H1 (cell line): ENCODE results near the gene RANBP3L. TPM values are rescaled to one million over a fixed set of nuclear protein-coding genes. Genes with fewer than 3 reads are reported as not detected.

Source experiments
- CTCF ChIA-PET: fragments of 300-600 bp; sonication (Branson Sonifier 250); formaldehyde crosslinking; loops from one replicate; lab custom pipeline; 2021; ENCODE audit not compliant: partially characterized antibody; lab: Charles Lee
- POLR2A ChIA-PET: fragments of 300-600 bp; sonication (Branson Sonifier 250); formaldehyde crosslinking; loops from one replicate; lab custom pipeline; 2021; ENCODE audit warnings: inconsistent platforms; ENCODE audit not compliant: partially characterized antibody; lab: Charles Lee
- DNase-seq, 2 experiments: peaks; one replicate each; pipeline versions ENCODE4 v3.0.0 to v3.0.0-alpha.2; 2010 to 2022; ENCODE audit warnings: low spot score in 2 of 2, low read depth in 1 of 2, mixed read lengths in 1 of 2
- FAIRE-seq: peaks from 2 replicates; lab custom pipeline; 2011; peaks lifted over from hg19 to GRCh38; lab: Jason Lieb, UNC
- H2AFZ ChIP-seq: 2 replicates; pipeline ENCODE4 v1.8.1; 2012; ENCODE audit warnings: low read length, inconsistent platforms
- H2AK5ac ChIP-seq: 2 replicates; pipeline ENCODE4 v1.6.1; 2013; ENCODE audit warnings: low read depth, low read length
- H2BK120ac ChIP-seq: replicated peaks from 2 replicates; pipeline ENCODE3; 2013; ENCODE audit warnings: low read depth, low read length, inconsistent platforms
- H2BK12ac ChIP-seq: 2 replicates; pipeline ENCODE4 v1.6.1; 2013; ENCODE audit warnings: low read depth, low read length
- H2BK15ac ChIP-seq: 2 replicates; pipeline ENCODE4 v1.6.1; 2013; ENCODE audit warnings: low read length
- H2BK20ac ChIP-seq: 2 replicates; pipeline ENCODE4 v1.6.1; 2013; ENCODE audit warnings: low read length
- H2BK5ac ChIP-seq: 2 replicates; pipeline ENCODE4 v1.6.1; 2013; ENCODE audit warnings: low read depth, low read length
- H3K14ac ChIP-seq: 2 replicates; pipeline ENCODE4 v1.6.1; 2013; ENCODE audit warnings: inconsistent platforms; ENCODE audit not compliant: insufficient read length
- H3K18ac ChIP-seq: 2 replicates; pipeline ENCODE4 v1.6.1; 2013; ENCODE audit warnings: low read length; ENCODE audit errors: extremely low read depth
- H3K23ac ChIP-seq: 2 replicates; pipeline ENCODE4 v1.6.1; 2013; ENCODE audit warnings: inconsistent platforms; ENCODE audit not compliant: insufficient read length
- H3K23me2 ChIP-seq: 2 replicates; pipeline ENCODE4 v1.6.1; 2013; ENCODE audit warnings: low read depth, low read length
- H3K27ac ChIP-seq: 2 replicates; pipeline ENCODE4 v1.6.1; 2011; ENCODE audit warnings: low read depth, low read length, inconsistent platforms
- H3K27me3 ChIP-seq, 4 experiments: replicated peaks in 1 of 4; 1 replicate in 1 of 4; 2 replicates in 3 of 4; pipeline versions ENCODE4 v1.6.1 to v1.8.1; 2011 to 2013; ENCODE audit warnings: low read length in 3 of 4, mild to moderate bottlenecking in 3 of 4, inconsistent platforms in 2 of 4, mixed read lengths in 2 of 4, moderate library complexity in 1 of 4; ENCODE audit not compliant: control insufficient read depth in 3 of 4, insufficient read depth in 3 of 4; ENCODE audit errors: extremely low read depth in 1 of 4
- H3K36me3 ChIP-seq, 4 experiments: 2 replicates each; pipeline versions ENCODE4 v1.6.1 to v1.8.1; 2011 to 2013; ENCODE audit warnings: mild to moderate bottlenecking in 4 of 4, low read length in 3 of 4, moderate library complexity in 2 of 4, control low read depth in 1 of 4, inconsistent platforms in 1 of 4; ENCODE audit not compliant: insufficient read depth in 4 of 4, control insufficient read depth in 2 of 4
- H3K4ac ChIP-seq: replicated peaks from 2 replicates; pipeline ENCODE3; 2013; ENCODE audit warnings: low read length, low read depth, mixed read lengths, inconsistent platforms; ENCODE audit not compliant: insufficient read length
- H3K4me1 ChIP-seq, 4 experiments: replicated peaks in 1 of 4; 1 replicate in 1 of 4; 2 replicates in 3 of 4; pipeline versions ENCODE4 v1.6.1 to v1.8.1; 2011 to 2013; ENCODE audit warnings: low read length in 3 of 4, inconsistent platforms in 2 of 4, mixed read lengths in 1 of 4; ENCODE audit not compliant: insufficient read depth in 4 of 4, control insufficient read depth in 3 of 4
- H3K4me2 ChIP-seq, 2 experiments: 2 replicates each; pipeline versions ENCODE4 v1.6.1 to v1.8.1; 2011 to 2013; ENCODE audit warnings: low read depth in 2 of 2, low read length in 2 of 2, control low read depth in 1 of 2, inconsistent platforms in 1 of 2, mild to moderate bottlenecking in 1 of 2; ENCODE audit not compliant: insufficient read depth in 1 of 2
- H3K4me3 ChIP-seq, 4 experiments: fragments of 200-600, 300-600 bp in 1 of 4; sonication (generic), shearing (Covaris generic), sonication (Bioruptor Twin) in 1 of 4; 2 replicates each; pipeline versions ENCODE4 v1.5.1 to v1.8.1; 2011 to 2016; ENCODE audit warnings: low read length in 4 of 4, low read depth in 3 of 4, control low read depth in 2 of 4, inconsistent platforms in 2 of 4, mild to moderate bottlenecking in 2 of 4, mixed read lengths in 1 of 4, moderate library complexity in 1 of 4; ENCODE audit not compliant: insufficient read depth in 2 of 4; ENCODE audit errors: extremely low read depth in 1 of 4
- H3K56ac ChIP-seq: replicated peaks from 2 replicates; pipeline ENCODE3; 2013; ENCODE audit warnings: low read depth, mild to moderate bottlenecking, mixed read lengths, low read length, inconsistent platforms; ENCODE audit not compliant: insufficient read length
- H3K79me1 ChIP-seq: 2 replicates; pipeline ENCODE4 v1.6.1; 2013; ENCODE audit warnings: low read depth, low read length, control low read depth
- H3K79me2 ChIP-seq, 2 experiments: 2 replicates each; pipeline versions ENCODE4 v1.6.1 to v1.8.1; 2012 to 2013; ENCODE audit warnings: low read length in 2 of 2, mild to moderate bottlenecking in 2 of 2, inconsistent platforms in 1 of 2; ENCODE audit not compliant: insufficient read depth in 2 of 2, control insufficient read depth in 1 of 2
- H3K9ac ChIP-seq, 4 experiments: replicated peaks in 1 of 4; 1 replicate in 1 of 4; 2 replicates in 3 of 4; pipeline versions ENCODE4 v1.6.1 to v1.8.1; 2011 to 2013; ENCODE audit warnings: low read depth in 3 of 4, low read length in 3 of 4, control low read depth in 2 of 4, mild to moderate bottlenecking in 2 of 4, moderate library complexity in 2 of 4, inconsistent platforms in 1 of 4; ENCODE audit errors: extremely low read depth in 1 of 4
- H3K9me3 ChIP-seq, 2 experiments: 2 replicates each; pipeline versions ENCODE4 v1.6.1 to v1.8.1; 2012 to 2013; ENCODE audit warnings: mild to moderate bottlenecking in 2 of 2, moderate library complexity in 2 of 2, control low read depth in 1 of 2, inconsistent platforms in 1 of 2, low read depth in 1 of 2, low read length in 1 of 2, mixed read lengths in 1 of 2; ENCODE audit not compliant: insufficient read depth in 2 of 2
- H4K20me1 ChIP-seq, 2 experiments: replicated peaks in 1 of 2; 2 replicates each; pipeline versions ENCODE3 to v1.8.1; 2011 to 2013; ENCODE audit warnings: inconsistent platforms in 2 of 2, low read length in 2 of 2, mild to moderate bottlenecking in 1 of 2; ENCODE audit not compliant: insufficient read depth in 2 of 2, control insufficient read depth in 1 of 2
- H4K5ac ChIP-seq: 2 replicates; pipeline ENCODE4 v1.6.1; 2013; ENCODE audit warnings: low read length, low read depth, mixed read lengths, inconsistent platforms; ENCODE audit not compliant: insufficient read length
- H4K8ac ChIP-seq: 2 replicates; pipeline ENCODE4 v1.8.0; 2013; ENCODE audit warnings: mild to moderate bottlenecking, moderate library complexity, low read length, inconsistent platforms; ENCODE audit not compliant: insufficient read depth; ENCODE audit errors: extremely low read depth
- H4K91ac ChIP-seq: replicated peaks from 2 replicates; pipeline ENCODE3; 2013; ENCODE audit warnings: low read length, mixed read lengths, inconsistent platforms; ENCODE audit not compliant: insufficient read length
- BACH1 ChIP-seq: IDR thresholded peaks from 2 replicates; pipeline ENCODE4 v1.6.1; 2012; ENCODE audit warnings: low read length, improper control_type of control experiment
- CEBPB ChIP-seq: IDR thresholded peaks from 2 replicates; pipeline ENCODE4 v1.6.1; 2012; ENCODE audit warnings: low read depth, low read length
- CREB1 ChIP-seq: IDR thresholded peaks from 2 replicates; pipeline ENCODE4 v1.6.1; 2012; ENCODE audit warnings: inconsistent platforms
- CTBP2 ChIP-seq: IDR thresholded peaks from 2 replicates; pipeline ENCODE4 v1.7.0; 2011; ENCODE audit warnings: borderline replicate concordance, mild to moderate bottlenecking, moderate library complexity, mixed read lengths, low read length; ENCODE audit not compliant: insufficient read depth, insufficient read length
- GTF2F1 ChIP-seq: IDR thresholded peaks from 2 replicates; pipeline ENCODE4 v1.6.1; 2012; ENCODE audit warnings: low read depth, low read length, improper control_type of control experiment, borderline replicate concordance
- MAFK ChIP-seq: IDR thresholded peaks from 2 replicates; pipeline ENCODE4 v1.6.1; 2012; ENCODE audit warnings: low read depth, mild to moderate bottlenecking, improper control_type of control experiment, low read length
- MAX ChIP-seq: IDR thresholded peaks from 2 replicates; pipeline ENCODE4 v1.6.1; 2012; ENCODE audit warnings: inconsistent platforms
- PHF8 ChIP-seq: fragments of 200-600 bp; sonication (generic); conservative IDR thresholded peaks from 2 replicates; pipeline ENCODE4 v1.7.1; 2012; ENCODE audit warnings: low read depth, mild to moderate bottlenecking, inconsistent platforms, low read length, moderate library complexity
- RFX5 ChIP-seq: IDR thresholded peaks from 2 replicates; pipeline ENCODE4 v1.6.1; 2011; ENCODE audit warnings: low read depth, low read length, improper control_type of control experiment, borderline replicate concordance
- SIN3A ChIP-seq, 2 experiments: IDR thresholded peaks in 1 of 2; conservative IDR thresholded peaks in 1 of 2; 2 replicates each; pipeline ENCODE4 v1.6.1; 2011 to 2012; ENCODE audit warnings: low read length in 2 of 2, improper control_type of control experiment in 1 of 2, low read depth in 1 of 2, mild to moderate bottlenecking in 1 of 2
- SIRT6 ChIP-seq: IDR thresholded peaks from one replicate; pipeline ENCODE4 v1.7.1; 2012; ENCODE audit warnings: low read length, inconsistent platforms
- ZNF274 ChIP-seq: IDR thresholded peaks from 2 replicates; pipeline ENCODE4 v1.7.0; 2012; ENCODE audit warnings: low read length, borderline replicate concordance; ENCODE audit errors: extremely low read depth
- WGBS, 2 experiments: shearing (Covaris generic) in 1 of 2; methylation state at CpG; one replicate each; pipeline versions ENCODE4 v1.1.6 to v1.1.7; 2013 to 2015; ENCODE audit warnings: low lambda C conversion rate in 2 of 2, mixed read lengths in 2 of 2, inconsistent platforms in 1 of 2, low coverage in 1 of 2, missing lambda C conversion rate in 1 of 2; ENCODE audit not compliant: insufficient replicate concordance in 2 of 2, insufficient coverage in 1 of 2, insufficient read length in 1 of 2; ENCODE audit errors: extremely low coverage in 1 of 2, missing lambda C conversion rate in 1 of 2; 5-methylcytosine and 5-hydroxymethylcytosine counted together
- polyA plus RNA-seq, 7 experiments: library from polyadenylated mRNA; depleted of rRNA in 3 of 7; stranded (reverse) in 5 of 7; unstranded in 2 of 7; fragments of >200 nt in 5 of 7; fragments of 200-250 nt in 2 of 7; gene quantifications; 1 replicate in 5 of 7; 2 replicates in 1 of 7; 4 replicates in 1 of 7; pipeline versions ENCODE4 v1.2.1 to v1.2.3, GENCODE V29; 2011 to 2013; ENCODE audit warnings: missing spikeins in 2 of 7, mixed read lengths in 2 of 7
- total RNA-seq: library from RNA; stranded (reverse); fragmentation: NEBNext Ultra II Directional; extraction: Animal tissue kit (Norgen Biotek cat#: 25700); gene quantifications from 2 replicates; pipeline ENCODE4 v1.2.1, GENCODE V29; 2021
- TF ChIP-seq, protein P1 (sequence below): IDR thresholded peaks from 2 replicates; pipeline ENCODE4 v1.6.1; 2012; ENCODE audit warnings: low read length, inconsistent platforms

RANBP3L gene
- total and polyA plus RNA-seq, 2 of the 8 experiments (the other 6 are each of a cell fraction or from before 2014, with no cell fraction given): not detected

DNA sequence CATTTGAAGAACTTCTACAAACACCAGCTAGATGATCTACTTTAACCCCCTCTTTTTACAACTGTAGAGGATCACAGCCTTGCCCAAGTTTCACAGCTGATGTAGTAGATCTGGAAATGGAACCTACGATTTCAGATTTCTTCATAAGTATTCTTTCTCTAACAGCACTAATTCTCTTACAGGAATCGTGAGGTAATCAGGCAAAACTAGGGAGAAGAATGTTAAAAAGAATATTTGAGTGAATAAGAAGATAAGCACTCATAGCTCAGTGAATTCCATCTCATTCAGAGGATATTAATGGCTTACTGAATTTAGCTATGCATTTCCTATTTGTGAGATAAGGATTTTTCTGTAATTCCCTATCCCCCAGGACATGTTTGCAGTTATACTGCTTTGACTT is 102.1 kb downstream of the RANBP3L start:
- Histone ChIP-seq H3K9me3 (no peaks in the 10 kb centered on the region), H3K18ac (no peak overlapping the region), H3K4ac (no peak overlapping the region), H3K4me1 (no peaks in the 10 kb centered on the region), H4K5ac (no peak overlapping the region), H2AK5ac (no peak overlapping the region), H3K4me2 (no peak overlapping the region), H2BK12ac (no peak overlapping the region), H3K79me2 (no peaks in the 10 kb centered on the region), H3K23me2 (no peaks in the 10 kb centered on the region), H3K27ac (no peak overlapping the region), H3K23ac (no peak overlapping the region), H3K9ac (no peak overlapping the region), H4K8ac (no peak overlapping the region), H4K91ac (no peak overlapping the region), H2BK5ac (no peak overlapping the region), H3K36me3 (peaks cover 0 to 17% (median 1%) of the 10 kb centered on the region in 4 experiments; a peak in 2 of 8 replicates), H3K14ac (no peak overlapping the region), H2AFZ (no peak overlapping the region), H2BK20ac (no peak overlapping the region), H2BK15ac (no peak overlapping the region), H3K79me1 (no peaks in the 10 kb centered on the region), H3K4me3 (no peak overlapping the region), H2BK120ac (no peak overlapping the region), H3K56ac (no peak overlapping the region), H3K27me3 (no peaks in the 10 kb centered on the region), H4K20me1 (no peaks in the 10 kb centered on the region)
- CTCF ChIA-PET: interaction anchor here (2.3 kb wide), 1 partner anchor 121 kb away, joined by 5 read pairs; no protein-coding TSS in a partner anchor
- POLR2A ChIA-PET: no interaction called here
- no peak for DNase-seq
- FAIRE-seq: no peak
- 100% methylated on average over 2 of the region's 2 CpGs; no CpG with 5 or more reads in 1 of the 2 experiments for WGBS, 2 experiments
- TF ChIP-seq SIN3A (conservative IDR thresholded peaks at IDR 0.05 in 1 of 2, IDR thresholded peaks at IDR 0.05 in 1 of 2; ENCODE audit: low read depth in 1 of 2, low read length in 2 of 2) (no peak), RFX5 (no peak), SIRT6 (no peak), GTF2F1 (no peak), CTBP2 (no peak), BACH1 (no peak), ZNF274 (no peak), MAFK (no peak), CEBPB (no peak), PHF8 (no peak), MAX (no peak), CREB1 (no peak)
- TF ChIP-seq, protein P1, sequence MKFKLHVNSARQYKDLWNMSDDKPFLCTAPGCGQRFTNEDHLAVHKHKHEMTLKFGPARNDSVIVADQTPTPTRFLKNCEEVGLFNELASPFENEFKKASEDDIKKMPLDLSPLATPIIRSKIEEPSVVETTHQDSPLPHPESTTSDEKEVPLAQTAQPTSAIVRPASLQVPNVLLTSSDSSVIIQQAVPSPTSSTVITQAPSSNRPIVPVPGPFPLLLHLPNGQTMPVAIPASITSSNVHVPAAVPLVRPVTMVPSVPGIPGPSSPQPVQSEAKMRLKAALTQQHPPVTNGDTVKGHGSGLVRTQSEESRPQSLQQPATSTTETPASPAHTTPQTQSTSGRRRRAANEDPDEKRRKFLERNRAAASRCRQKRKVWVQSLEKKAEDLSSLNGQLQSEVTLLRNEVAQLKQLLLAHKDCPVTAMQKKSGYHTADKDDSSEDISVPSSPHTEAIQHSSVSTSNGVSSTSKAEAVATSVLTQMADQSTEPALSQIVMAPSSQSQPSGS: no peak
- TF ChIP-seq, all 59 proteins: peak for 0
